AG04449 (cell line): Measurements from ENCODE around the gene CDH22.

Experiments
- CTCF ChIA-PET: fragments of 350-600 bp; formaldehyde crosslinking; extraction: SDS; loops from one replicate; lab custom pipeline; 2021; ENCODE audit warnings: antibody characterized with exemption; lab: Yijun Ruan, JAX
- POLR2A ChIA-PET: fragments of 400-600, 350-600 bp; formaldehyde crosslinking; extraction: SDS; loops from one replicate; lab custom pipeline; 2020; ENCODE audit warnings: antibody characterized with exemption, inconsistent platforms; lab: Yijun Ruan, JAX
- DNase-seq: peaks from one replicate; pipeline ENCODE4 v3.0.0-alpha.2; 2010; ENCODE audit warnings: low read depth, low spot score
- H3K4me3 ChIP-seq: 2 replicates; pipeline ENCODE4 v1.5.1; 2011; ENCODE audit warnings: low read depth, mild to moderate bottlenecking, control low read depth, low read length
- CTCF ChIP-seq: IDR thresholded peaks from one replicate; pipeline ENCODE4 v1.5.1; 2011; ENCODE audit warnings: mild to moderate bottlenecking, moderate library complexity, low read length, control low read depth, inconsistent platforms; ENCODE audit not compliant: insufficient read depth; ENCODE audit errors: missing control alignments

The CDH22 gene

GRCh38 chr20:46206992-46207549 is 101.2 kb downstream of the CDH22 start:
- POLR2A ChIA-PET, result no interaction called here

GRCh38 chr20:46206025-46206424 is 102.3 kb downstream of the CDH22 start:
- no peak for TF ChIP-seq CTCF
- POLR2A ChIA-PET, result no interaction called here
- H3K4me3 ChIP-seq, result no peak overlapping the region
- no peak for DNase-seq
- CTCF ChIA-PET, result interaction anchor here (0.9 kb wide), 1 partner anchor 78 kb away, joined by 3 read pairs; no protein-coding TSS in a partner anchor

More at GRCh38 chr20:46206992-46207549, 101.2 kb downstream of the CDH22 start:
- CTCF ChIA-PET, result no interaction called here
- DNase-seq, result no peak
- no peak for TF ChIP-seq CTCF
- H3K4me3 ChIP-seq, result no peak overlapping the region

- POLR2A ChIA-PET, result no interaction called here
Measured at GRCh38 chr20:46205349-46205748, 102.9 kb downstream of the CDH22 start.

GRCh38 chr20:46204594-46205186 is 103.6 kb downstream of the CDH22 start:
- POLR2A ChIA-PET, result no interaction called here
- no peak overlapping the region for H3K4me3 ChIP-seq
- CTCF ChIA-PET, result no interaction called here
- TF ChIP-seq CTCF, result no peak
- DNase-seq, result no peak

More at GRCh38 chr20:46205349-46205748, 102.9 kb downstream of the CDH22 start:
- CTCF ChIA-PET, result interaction anchor here (0.9 kb wide), 1 partner anchor 77 kb away, joined by 3 read pairs; no protein-coding TSS in a partner anchor
- no peak for TF ChIP-seq CTCF
- no peak overlapping the region for H3K4me3 ChIP-seq
- DNase-seq, result no peak

- POLR2A ChIA-PET, result no interaction called here
- H3K4me3 ChIP-seq, result no peak overlapping the region
- DNase-seq, result no peak
- TF ChIP-seq CTCF, result no peak
- CTCF ChIA-PET, result interaction anchor here (1.4 kb wide), 1 partner anchor 146 kb away, joined by 4 read pairs; no protein-coding TSS in a partner anchor
Measured at GRCh38 chr20:46203510-46203837, 104.8 kb downstream of the CDH22 start.

- POLR2A ChIA-PET, result no interaction called here
- CTCF ChIA-PET, result interaction anchor here (1.4 kb wide), 1 partner anchor 146 kb away, joined by 4 read pairs; no protein-coding TSS in a partner anchor
- DNase-seq, result no peak
- no peak for TF ChIP-seq CTCF
- no peak overlapping the region for H3K4me3 ChIP-seq
Measured at GRCh38 chr20:46202766-46203509, 105.4 kb downstream of the CDH22 start.
